A549 (cell line): Measurements from ENCODE around the gene CACNA1I. TPM values are rescaled to one million over a fixed set of nuclear protein-coding genes. Genes with fewer than 3 reads are reported as not detected.

Source experiments
- ATAC-seq, 2 experiments: fragments of 200-7000 bp in 1 of 2; fragments of >200 bp in 1 of 2; cut with Nextera tagmentation in 1 of 2; cut with Tn5 transposase in 1 of 2; 3 replicates each; pipeline versions ENCODE4 v1.8.0 to v1.9.1; 2018 to 2020; ENCODE audit warnings: mild to moderate bottlenecking in 1 of 2, moderate library complexity in 1 of 2
- CTCF ChIA-PET: fragments of 300-600 bp; sonication (Branson Sonifier 250); formaldehyde crosslinking; extraction: SDS; loops from one replicate; lab custom pipeline; 2021; ENCODE audit warnings: antibody characterized with exemption, inconsistent platforms; lab: Yijun Ruan, JAX
- POLR2A ChIA-PET: fragments of 350-600 bp; formaldehyde crosslinking; extraction: SDS; loops from one replicate; lab custom pipeline; 2021; ENCODE audit warnings: antibody characterized with exemption, inconsistent platforms; lab: Yijun Ruan, JAX
- DNase-seq, 2 experiments: peaks; one replicate each; pipeline versions ENCODE4 v3.0.0 to v3.0.0-alpha.2; 2011 to 2016; ENCODE audit warnings: low read depth in 1 of 2, low spot score in 1 of 2
- FAIRE-seq: peaks from 2 replicates; lab custom pipeline; 2011; peaks lifted over from hg19 to GRCh38; lab: Jason Lieb, UNC
- H3K27ac ChIP-seq, 2 experiments: fragments of >200 bp; sonication (Bioruptor Twin); formaldehyde crosslinking; 3 replicates each; pipeline ENCODE4 v1.5.1; 2016 to 2017
- H3K4me1 ChIP-seq: fragments of >200 bp; sonication (Bioruptor Twin); formaldehyde crosslinking; 3 replicates; pipeline ENCODE4 v1.6.1; 2016
- H3K4me2 ChIP-seq: fragments of >200 bp; sonication (Bioruptor Twin); formaldehyde crosslinking; 3 replicates; pipeline ENCODE4 v1.6.1; 2016
- H3K4me3 ChIP-seq: fragments of >200 bp; sonication (Bioruptor Twin); formaldehyde crosslinking; 3 replicates; pipeline ENCODE4 v1.5.1; 2016
- H3K9me3 ChIP-seq: fragments of >200 bp; sonication (Bioruptor Twin); formaldehyde crosslinking; 3 replicates; pipeline ENCODE4 v1.6.1; 2016
- BHLHE40 ChIP-seq: IDR thresholded peaks from 2 replicates; pipeline ENCODE4 v1.6.1; 2012; ENCODE audit warnings: low read depth, low read length, inconsistent platforms
- CBX2 ChIP-seq: fragments of 200-600 bp; sonication (generic); IDR thresholded peaks from 2 replicates; pipeline ENCODE4 v1.6.1; 2016; ENCODE audit warnings: low read depth, mild to moderate bottlenecking, borderline replicate concordance
- CBX8 ChIP-seq: fragments of 200-600 bp; sonication (generic); IDR thresholded peaks from 2 replicates; pipeline ENCODE4 v1.6.1; 2016
- E2F6 ChIP-seq: IDR thresholded peaks from 2 replicates; pipeline ENCODE4 v1.6.1; 2012; ENCODE audit warnings: low read depth, borderline replicate concordance
- FOSB ChIP-seq: fragments of 250-450 bp; sonication (Bioruptor Pico); IDR thresholded peaks from 2 replicates; pipeline ENCODE4 v1.5.0; 2020; ENCODE audit warnings: mild to moderate bottlenecking, moderate library complexity
- HOXA7 ChIP-seq: fragments of 250-450 bp; sonication (Bioruptor Pico); IDR thresholded peaks from 2 replicates; pipeline ENCODE4 v1.5.0; 2020; ENCODE audit warnings: mild to moderate bottlenecking, moderate library complexity
- JUN ChIP-seq, 2 experiments: fragments of >200 bp; sonication (Bioruptor Twin); formaldehyde crosslinking; IDR thresholded peaks; 2 replicates in 1 of 2; 3 replicates in 1 of 2; pipeline ENCODE4 v1.6.1; 2016 to 2017
- KDM5A ChIP-seq: fragments of 200-600 bp; sonication (generic); IDR thresholded peaks from 2 replicates; pipeline ENCODE4 v1.6.1; 2016; ENCODE audit warnings: antibody characterized with exemption, mild to moderate bottlenecking
- NFE2L2 ChIP-seq: fragments of 150-350 bp; conservative IDR thresholded peaks from 2 replicates; pipeline ENCODE4 v1.6.1; 2014; ENCODE audit warnings: low read length
- NPAS2 ChIP-seq: fragments of 250-450 bp; sonication (Bioruptor Pico); IDR thresholded peaks from 2 replicates; pipeline ENCODE4 v1.8.0; 2022; ENCODE audit warnings: mild to moderate bottlenecking, moderate library complexity, borderline replicate concordance
- POLR2AphosphoS2 ChIP-seq: conservative IDR thresholded peaks from 2 replicates; pipeline ENCODE4 v1.6.1; 2012; ENCODE audit warnings: low read length, improper control_type of control experiment, inconsistent platforms
- RCOR1 ChIP-seq: fragments of 150-350 bp; IDR thresholded peaks from 2 replicates; pipeline ENCODE4 v1.6.1; 2014; ENCODE audit warnings: antibody characterized with exemption, low read length, low read depth
- REST ChIP-seq: fragments of 200-600 bp; sonication (generic); IDR thresholded peaks from 2 replicates; pipeline ENCODE4 v1.6.1; 2016; ENCODE audit warnings: antibody characterized with exemption, mild to moderate bottlenecking, moderate library complexity
- USF2 ChIP-seq: fragments of 450-650 bp; IDR thresholded peaks from 2 replicates; pipeline ENCODE4 v1.6.1; 2014; ENCODE audit warnings: antibody characterized with exemption
- ZFP36 ChIP-seq: fragments of 450-650 bp; IDR thresholded peaks from 2 replicates; pipeline ENCODE4 v1.6.1; 2014; ENCODE audit warnings: borderline replicate concordance; ENCODE audit not compliant: partially characterized antibody
- ZNF302 ChIP-seq: fragments of 250-450 bp; sonication (Bioruptor Pico); IDR thresholded peaks from 2 replicates; pipeline ENCODE4 v1.9.0; 2021; ENCODE audit warnings: inconsistent platforms, mild to moderate bottlenecking, moderate library complexity
- WGBS: methylation state at CpG from one replicate; pipeline ENCODE4 v1.1.6; 2017; ENCODE audit errors: missing lambda C conversion rate; 5-methylcytosine and 5-hydroxymethylcytosine counted together
- polyA plus RNA-seq, 4 experiments: library from polyadenylated mRNA; depleted of rRNA in 3 of 4; stranded (reverse); fragments of >200 nt; fragmentation: RNase III in 1 of 4; extraction: RNeasy Plus Mini Kit Qiagen cat#74134 plus additional on column Dnase treatment in 1 of 4; gene quantifications; 2 replicates in 3 of 4; 3 replicates in 1 of 4; pipeline ENCODE4 v1.2.3, GENCODE V29; 2011 to 2017

The CACNA1I gene
- polyA plus RNA-seq, 2 of the 4 experiments (the other 2 are of a cell fraction) = 0.03 to 0.13 TPM

DNA sequence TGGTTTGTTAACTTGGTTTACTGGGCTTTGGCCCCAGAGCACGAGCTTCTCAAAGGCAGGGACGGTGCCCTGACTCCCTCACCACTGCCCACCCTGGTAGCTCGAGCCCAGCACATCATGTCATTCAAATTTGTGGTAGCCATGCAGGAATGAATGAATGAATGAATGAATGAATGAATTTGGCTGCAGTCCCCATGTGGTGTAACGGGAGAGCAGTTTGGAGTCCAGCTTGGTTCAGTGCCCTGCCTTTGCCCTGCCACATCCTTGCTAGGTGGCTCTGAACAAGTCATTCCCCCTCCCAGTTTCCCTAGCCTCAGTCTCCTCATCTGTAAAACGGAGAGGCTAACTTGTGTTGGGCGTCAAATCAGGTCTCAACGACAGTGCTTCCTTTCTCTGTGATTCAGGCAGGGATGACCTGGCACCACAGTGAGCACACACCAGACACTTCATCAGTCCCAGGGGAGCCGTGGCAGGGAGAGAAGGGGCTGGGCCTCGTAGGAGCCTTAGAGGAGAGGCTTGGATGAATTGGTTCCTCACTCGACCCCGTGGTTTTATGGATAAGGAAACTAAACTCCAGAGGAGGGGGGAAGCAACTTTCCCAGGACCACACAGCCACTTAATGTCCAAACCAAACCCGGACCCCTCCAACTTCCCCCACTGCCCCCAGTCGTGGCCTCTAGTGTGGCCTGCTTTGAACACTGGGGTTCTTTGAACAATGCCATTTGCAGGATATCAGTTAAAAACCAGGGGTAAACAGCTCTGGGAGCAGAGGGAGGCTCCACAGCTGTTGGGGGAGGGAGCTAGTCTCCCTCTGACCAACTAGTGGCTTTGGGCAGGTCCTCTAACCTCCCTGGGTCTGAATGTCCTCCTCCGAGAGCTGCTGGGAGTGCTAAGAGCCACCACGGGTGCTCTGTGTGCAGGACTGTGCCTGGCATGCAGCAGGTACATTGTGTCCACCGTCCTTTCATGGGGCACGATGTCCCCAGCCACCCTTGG, 86.2 kb downstream of the CACNA1I start:
- 42% methylated on average over 13 of the region's 17 CpGs for WGBS
- CTCF ChIA-PET = interaction anchor here (0.5 kb wide), 1 partner anchor 794 kb away, joined by 3 read pairs; no protein-coding TSS in a partner anchor

GRCh38 chr22:39658367-39658766, 87.8 kb downstream of the CACNA1I start:
- Histone ChIP-seq H3K4me2 (no peak overlapping the region), H3K4me3 (no peak overlapping the region), H3K9me3 (no peaks in the 10 kb centered on the region), H3K27ac (no peak overlapping the region), H3K4me1 (no peaks in the 10 kb centered on the region)
- no peak for FAIRE-seq
- TF ChIP-seq ZNF302 (CRISPR knock-in tag) (no peak), CBX8 (no peak), USF2 (peak; percentile 77)
- 29% methylated on average over 9 of the region's 10 CpGs for WGBS
- ChIA-PET POLR2A (no interaction called here), CTCF (no interaction called here)
- peak; percentile 16 to 29 for DNase-seq
- no peak for ATAC-seq

More for the DNA sequence above, 86.2 kb downstream of the CACNA1I start:
- no peaks in the 10 kb centered on the region for H3K9me3 ChIP-seq
- DNase-seq = no peak
- H3K4me2 ChIP-seq = no peak overlapping the region
- H3K27ac ChIP-seq = no peak overlapping the region
- FAIRE-seq = no peak
- ATAC-seq = no peak
- POLR2A ChIA-PET = no interaction called here
- H3K4me3 ChIP-seq = no peak overlapping the region
- no peaks in the 10 kb centered on the region for H3K4me1 ChIP-seq
- no peak for TF ChIP-seq HOXA7 (CRISPR knock-in tag)
- no peak for TF ChIP-seq ZFP36
- TF ChIP-seq E2F6 = no peak
- TF ChIP-seq USF2 = no peak
- no peak for TF ChIP-seq FOSB (CRISPR knock-in tag)
- TF ChIP-seq NFE2L2 = no peak
- no peak for TF ChIP-seq RCOR1
- TF ChIP-seq POLR2AphosphoS2 = no peak
- TF ChIP-seq KDM5A = no peak

GRCh38 chr22:39658806-39659463, 88.4 kb downstream of the CACNA1I start:
- 81% methylated on average over 16 of the region's 18 CpGs for WGBS
- ATAC-seq (no peak), FAIRE-seq (no peak), DNase-seq (no peak)
- ChIA-PET POLR2A (no interaction called here), CTCF (no interaction called here)
- Histone ChIP-seq H3K27ac (no peak overlapping the region), H3K4me3 (no peak overlapping the region), H3K9me3 (no peaks in the 10 kb centered on the region), H3K4me1 (0 out of 3 replicates have a peak, but pooled peaks cover 3% of the 10 kb centered on the region), H3K4me2 (no peak overlapping the region)
- no peak for TF ChIP-seq REST
- no peak for TF ChIP-seq NPAS2 (CRISPR knock-in tag)
- TF ChIP-seq POLR2AphosphoS2 = no peak
- no peak for TF ChIP-seq BHLHE40
- TF ChIP-seq ZNF302 (CRISPR knock-in tag) = no peak
- no peak for TF ChIP-seq JUN (IDR thresholded peaks at IDR 0.05)
- TF ChIP-seq CBX2 = no peak
